ENCODE results near the gene WFDC1. TPM values are rescaled to one million over a fixed set of nuclear protein-coding genes. Genes with fewer than 3 reads are reported as not detected.

WFDC1 gene
- total and polyA plus RNA-seq, 2 of the 4 experiments (the other 2 are of a cell fraction), result 4.7 to 6.8 TPM

- Histone ChIP-seq H3K9me3 (ENCODE audit: control insufficient read depth, insufficient read depth, low read length) (no peaks in the 10 kb centered on the region; the same call in 1 of the 2 replicates), H4K8ac (ENCODE audit: low read depth in 2 of 2, low read length in 2 of 2) (no peak overlapping the region), H4K20me1 (ENCODE audit: insufficient read depth, low read length) (no peaks in the 10 kb centered on the region), H4K5ac (ENCODE audit: low read depth, low read length) (no peak overlapping the region), H3K27me3 (ENCODE audit: control insufficient read depth, insufficient read depth, low read length) (peaks cover 80% of the 10 kb centered on the region), H2AFZ (replicated peaks; ENCODE audit: low read length, poor library complexity) (no peak overlapping the region), H3K23ac (ENCODE audit: low read depth, low read length) (peak overlapping the region; percentile 27; the same call in 1 of the 2 replicates), H3K14ac (replicated peaks; ENCODE audit: low read depth, low read length) (no peak overlapping the region), H3K4me1 (ENCODE audit: control insufficient read depth, insufficient read depth, low read length) (no peaks in the 10 kb centered on the region), H3K18ac (ENCODE audit: low read depth, low read length) (no peak overlapping the region), H2BK120ac (ENCODE audit: low read depth, low read length) (no peak overlapping the region), H3K56ac (ENCODE audit: extremely low read depth, insufficient read depth, low read length) (no peak overlapping the region), H2BK20ac (ENCODE audit: low read depth, low read length) (no peak overlapping the region), H4K91ac (ENCODE audit: insufficient read depth, low read depth, low read length) (no peak overlapping the region), H3K4ac (ENCODE audit: low read depth, low read length) (no peak overlapping the region), H2AK5ac (ENCODE audit: low read depth, low read length) (no peak overlapping the region), H3K9me1 (ENCODE audit: insufficient read depth, low read length) (no peaks in the 10 kb centered on the region), H3K9ac (ENCODE audit: low read depth, low read length) (no peak overlapping the region), H2AK9ac (replicated peaks; ENCODE audit: low read depth, low read length, poor library complexity) (no peak overlapping the region), H3K36me3 (ENCODE audit: control insufficient read depth, insufficient read depth, low read length) (no peaks in the 10 kb centered on the region), H3K4me2 (ENCODE audit: low read depth, low read length) (no peak overlapping the region), H2BK15ac (ENCODE audit: low read depth, low read length) (no peak overlapping the region), H3K79me1 (ENCODE audit: low read depth in 1 of 2, low read length in 2 of 2) (no peaks in the 10 kb centered on the region), H3K4me3 (ENCODE audit: insufficient read depth, low read depth, low read length) (no peak overlapping the region), H3K27ac (ENCODE audit: insufficient read depth, low read length) (no peak overlapping the region), H2BK5ac (ENCODE audit: low read depth, low read length, poor library complexity, severe bottlenecking) (no peak overlapping the region)
- ATAC-seq (ENCODE audit: low read depth), result no peak
- ChIA-PET CTCF (no interaction called here), POLR2A (ENCODE audit: unreplicated experiment) (no interaction called here)
- intact Hi-C loops (cut with micrococcal nuclease) (no loop called here), in situ Hi-C loops (cut with MboI; ENCODE audit: low sequenced_read_pairs) (no loop called here), dilution Hi-C loops (cut with HindIII; ENCODE audit: low sequenced_read_pairs, unreplicated experiment) (no loop called here)
- TF ChIP-seq MAFK (IDR thresholded peaks at IDR 0.05; ENCODE audit: low read depth, low read length) (no peak), CEBPB (IDR thresholded peaks at IDR 0.05; ENCODE audit: low read depth, low read length) (no peak), RAD21 (IDR thresholded peaks at IDR 0.05; ENCODE audit: low read length) (no peak), CTCF (conservative IDR thresholded peaks at IDR 0.05; ENCODE audit: low read depth, low read length) (no peak), MAZ (IDR thresholded peaks at IDR 0.05; ENCODE audit: borderline replicate concordance, low read depth, low read length) (no peak), POLR2A (IDR thresholded peaks at IDR 0.05; ENCODE audit: low read depth, low read length) (no peak)
- DNase-seq, result no peak
- WGBS, 2 experiments (ENCODE audit: extremely low coverage in 2 of 2, insufficient read length in 1 of 2), result 60% methylated on average over 2 of the region's 9 CpGs; no CpG with 5 or more reads in 1 of the 2 experiments
- no TSS peak for BruUV-seq (replicated peaks)
These were observed 72.6 kb downstream of the WFDC1 start for GRCh38 chr16:84367297-84367680.

Measured in IMR-90 (cell line).